NB4 (cell line): ENCODE data around the gene TBC1D12.
A peak's percentile ranks its signal among the peaks of the same experiment; 100 is the strongest.
"Not testable (repeated sequence)": the region's sequence is repeated elsewhere in the genome, so short reads cannot be mapped to it uniquely, and the experiment has no call there.

Experiments used
- DNase-seq: peaks from one replicate; pipeline ENCODE4 v3.0.0; 2010; ENCODE audit warnings: low read depth
- H3K4me3 ChIP-seq: one replicate; pipeline ENCODE4 v1.5.1; 2011; ENCODE audit warnings: mild to moderate bottlenecking, low read depth, low read length, moderate library complexity
- MAX ChIP-seq: IDR thresholded peaks from 2 replicates; pipeline ENCODE4 v1.6.1; 2011; ENCODE audit warnings: low read depth, low read length
- MYC ChIP-seq: IDR thresholded peaks from 2 replicates; pipeline ENCODE4 v1.6.1; 2011; ENCODE audit warnings: low read depth, low read length
- POLR2A ChIP-seq: IDR thresholded peaks from 2 replicates; pipeline ENCODE4 v1.6.1; 2011; ENCODE audit warnings: mild to moderate bottlenecking; ENCODE audit not compliant: insufficient read length; ENCODE audit errors: extremely low read depth
- TF ChIP-seq, protein P1 (sequence below): IDR thresholded peaks from one replicate; pipeline ENCODE4 v1.5.1; 2012; ENCODE audit warnings: low read depth, low read length

Gene TBC1D12

GRCh38 chr10:94524146-94524545 is 121.8 kb downstream of the TBC1D12 start:
- TF ChIP-seq MAX (no peak), POLR2A (no peak), MYC (no peak)
- TF ChIP-seq, protein P1, sequence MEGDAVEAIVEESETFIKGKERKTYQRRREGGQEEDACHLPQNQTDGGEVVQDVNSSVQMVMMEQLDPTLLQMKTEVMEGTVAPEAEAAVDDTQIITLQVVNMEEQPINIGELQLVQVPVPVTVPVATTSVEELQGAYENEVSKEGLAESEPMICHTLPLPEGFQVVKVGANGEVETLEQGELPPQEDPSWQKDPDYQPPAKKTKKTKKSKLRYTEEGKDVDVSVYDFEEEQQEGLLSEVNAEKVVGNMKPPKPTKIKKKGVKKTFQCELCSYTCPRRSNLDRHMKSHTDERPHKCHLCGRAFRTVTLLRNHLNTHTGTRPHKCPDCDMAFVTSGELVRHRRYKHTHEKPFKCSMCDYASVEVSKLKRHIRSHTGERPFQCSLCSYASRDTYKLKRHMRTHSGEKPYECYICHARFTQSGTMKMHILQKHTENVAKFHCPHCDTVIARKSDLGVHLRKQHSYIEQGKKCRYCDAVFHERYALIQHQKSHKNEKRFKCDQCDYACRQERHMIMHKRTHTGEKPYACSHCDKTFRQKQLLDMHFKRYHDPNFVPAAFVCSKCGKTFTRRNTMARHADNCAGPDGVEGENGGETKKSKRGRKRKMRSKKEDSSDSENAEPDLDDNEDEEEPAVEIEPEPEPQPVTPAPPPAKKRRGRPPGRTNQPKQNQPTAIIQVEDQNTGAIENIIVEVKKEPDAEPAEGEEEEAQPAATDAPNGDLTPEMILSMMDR, result no peak
- DNase-seq, result no peak
- H3K4me3 ChIP-seq, result no peak overlapping the region

GRCh38 chr10:94524711-94525110 is 122.4 kb downstream of the TBC1D12 start:
- no peak for TF ChIP-seq MAX
- no peak for TF ChIP-seq POLR2A
- TF ChIP-seq MYC, result no peak
- TF ChIP-seq, protein P1, result no peak
- no peak for DNase-seq
- H3K4me3 ChIP-seq, result no peak overlapping the region

DNA sequence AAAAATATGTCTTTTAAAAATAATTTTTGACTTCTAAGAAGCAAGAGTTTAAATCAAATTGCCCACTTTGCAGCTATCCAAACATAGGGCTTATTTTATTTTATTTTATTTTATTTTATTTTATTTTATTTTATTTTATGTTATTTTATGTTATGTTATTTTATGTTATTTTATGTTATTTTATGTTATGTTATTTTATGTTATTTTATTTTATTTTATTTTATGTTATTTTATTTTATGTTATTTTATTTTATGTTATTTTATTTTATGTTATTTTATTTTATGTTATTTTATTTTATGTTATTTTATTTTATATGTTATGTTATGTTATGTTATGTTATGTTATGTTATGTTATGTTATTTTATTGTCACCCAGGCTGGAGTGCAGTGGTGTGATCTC is 129.2 kb downstream of the TBC1D12 start:
- DNase-seq, H3K4me3 ChIP-seq: not testable (repeated sequence)

DNA sequence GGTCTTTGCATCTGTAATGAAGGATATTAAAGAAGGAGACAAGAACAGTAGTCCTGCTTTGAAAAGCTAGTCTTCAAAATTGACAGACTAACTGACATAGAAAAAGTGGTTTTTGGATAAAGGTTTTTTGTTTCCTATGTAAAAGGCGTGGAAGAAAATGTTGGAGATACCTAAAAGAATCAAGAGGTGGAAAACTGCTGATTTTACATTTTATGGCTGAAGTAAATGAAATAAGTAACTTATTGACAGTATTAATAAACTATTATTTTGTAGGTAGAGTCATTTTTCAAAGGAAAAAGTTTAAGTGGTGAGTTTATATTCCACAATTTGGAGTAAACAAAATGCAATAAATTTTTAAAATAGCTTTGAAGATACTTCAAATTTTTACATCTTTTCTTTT is 130.7 kb downstream of the TBC1D12 start:
- TF ChIP-seq MAX, result no peak
- TF ChIP-seq MYC, result no peak
- TF ChIP-seq POLR2A, result no peak
- TF ChIP-seq, protein P1, result no peak
- H3K4me3 ChIP-seq, result no peak overlapping the region
- no peak for DNase-seq

DNA sequence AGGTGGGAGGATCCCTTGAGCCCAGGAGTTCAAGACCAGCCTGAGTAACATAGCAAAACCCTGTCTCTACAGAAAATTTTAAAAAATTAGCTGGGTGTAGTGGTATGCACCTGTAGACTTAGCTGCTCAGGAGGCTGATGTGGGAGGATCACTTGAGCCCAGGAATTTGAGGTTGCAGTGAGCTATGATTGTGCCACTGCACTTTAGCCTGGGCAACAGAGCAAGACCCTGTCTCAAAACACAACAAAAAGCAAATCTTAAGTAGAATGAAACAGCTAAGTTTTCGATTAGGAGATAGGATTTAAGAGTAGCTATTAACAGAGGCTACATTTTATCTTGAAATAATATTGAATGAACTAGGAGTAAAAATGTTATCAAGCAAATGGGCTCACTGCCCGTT is 139.9 kb downstream of the TBC1D12 start:
- H3K4me3 ChIP-seq, DNase-seq: not testable (repeated sequence)

DNA sequence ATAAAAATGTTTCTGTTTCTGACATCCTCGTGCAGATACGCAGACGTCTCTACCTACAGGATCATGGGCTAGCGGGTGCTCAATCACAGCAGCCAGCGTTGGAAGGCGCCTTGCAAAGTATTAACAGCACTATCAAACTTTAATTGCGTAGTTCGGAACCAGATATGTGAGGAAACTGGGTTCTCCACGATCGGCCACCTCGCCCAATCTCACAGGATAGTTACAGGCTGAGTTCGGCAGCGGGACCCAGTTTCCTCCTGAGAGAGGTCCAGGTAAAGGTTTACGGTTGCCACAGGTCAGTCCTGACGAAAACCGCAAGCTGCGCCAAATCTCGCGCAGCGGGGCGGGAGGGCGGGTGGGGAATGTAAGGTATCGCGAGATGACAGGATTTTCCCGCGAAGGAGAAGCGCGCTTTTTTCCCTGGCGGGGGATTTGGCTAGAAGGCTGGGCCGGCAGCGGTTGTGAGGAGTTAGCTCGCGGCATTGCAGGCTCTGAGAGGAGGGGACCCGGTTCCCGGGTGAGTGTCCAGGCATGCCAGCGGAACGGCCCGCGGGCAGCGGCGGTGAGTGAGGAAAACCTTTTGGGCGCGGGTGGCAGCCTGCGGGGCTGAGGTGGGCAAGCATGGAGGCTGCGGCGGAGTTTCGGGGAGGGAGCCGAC is 143.2 kb downstream of the TBC1D12 start, which contains the start of gene HELLS:
HELLS (plus strand) TSS at position 398 of the 658 bp plus-strand sequence; CDS start at position 532, 134 bp downstream.
- peak; percentile 88 for DNase-seq
- H3K4me3 ChIP-seq, result peak within 1 kb of the TSS; percentile 90
- TF ChIP-seq MAX, result peak; percentile 50; the same call in 1 of the 2 replicates
- TF ChIP-seq POLR2A, result peak; percentile 78
- TF ChIP-seq MYC, result peak; percentile 73
- TF ChIP-seq, protein P1, result no peak

GRCh38 chr10:94546049-94546900 is 143.9 kb downstream of the TBC1D12 start:
- H3K4me3 ChIP-seq, result peak overlapping the region; percentile 90
- peak; percentile 50 for DNase-seq
- TF ChIP-seq, protein P1, result no peak
- no peak for TF ChIP-seq MAX
- TF ChIP-seq POLR2A, result no peak
- no peak for TF ChIP-seq MYC
